ENCODE measurements around the gene MAGEB17.

DNA sequence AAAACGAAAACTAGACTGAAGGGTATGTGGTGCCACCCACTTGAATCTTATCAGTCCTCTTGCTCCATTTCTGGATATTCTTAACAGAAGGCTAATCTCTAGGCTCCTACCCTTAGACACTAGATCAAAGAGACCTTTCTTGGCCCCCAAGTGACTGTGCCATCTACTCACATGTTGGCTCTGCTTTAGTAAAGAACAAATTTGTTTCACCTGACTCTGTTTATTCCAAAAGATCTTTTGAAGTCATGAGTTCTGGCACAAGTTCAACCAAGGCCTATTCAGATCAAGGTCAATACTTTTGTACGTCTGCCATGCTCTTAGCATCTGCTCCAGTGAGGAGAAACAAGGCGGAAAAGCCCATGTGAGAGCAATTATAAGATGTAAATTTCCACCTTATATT, 37.3 kb downstream of the MAGEB17 start:
- TF ChIP-seq, protein P1, sequence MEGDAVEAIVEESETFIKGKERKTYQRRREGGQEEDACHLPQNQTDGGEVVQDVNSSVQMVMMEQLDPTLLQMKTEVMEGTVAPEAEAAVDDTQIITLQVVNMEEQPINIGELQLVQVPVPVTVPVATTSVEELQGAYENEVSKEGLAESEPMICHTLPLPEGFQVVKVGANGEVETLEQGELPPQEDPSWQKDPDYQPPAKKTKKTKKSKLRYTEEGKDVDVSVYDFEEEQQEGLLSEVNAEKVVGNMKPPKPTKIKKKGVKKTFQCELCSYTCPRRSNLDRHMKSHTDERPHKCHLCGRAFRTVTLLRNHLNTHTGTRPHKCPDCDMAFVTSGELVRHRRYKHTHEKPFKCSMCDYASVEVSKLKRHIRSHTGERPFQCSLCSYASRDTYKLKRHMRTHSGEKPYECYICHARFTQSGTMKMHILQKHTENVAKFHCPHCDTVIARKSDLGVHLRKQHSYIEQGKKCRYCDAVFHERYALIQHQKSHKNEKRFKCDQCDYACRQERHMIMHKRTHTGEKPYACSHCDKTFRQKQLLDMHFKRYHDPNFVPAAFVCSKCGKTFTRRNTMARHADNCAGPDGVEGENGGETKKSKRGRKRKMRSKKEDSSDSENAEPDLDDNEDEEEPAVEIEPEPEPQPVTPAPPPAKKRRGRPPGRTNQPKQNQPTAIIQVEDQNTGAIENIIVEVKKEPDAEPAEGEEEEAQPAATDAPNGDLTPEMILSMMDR (conservative IDR thresholded peaks at IDR 0.05; ENCODE audit: low read length): no peak
- TF ChIP-seq EZH2phosphoT487 (IDR thresholded peaks at IDR 0.05; ENCODE audit: borderline replicate concordance): no peak

Data from Loucy (cell line).